ENCODE results near the gene SLC9A7. TPM values are rescaled to one million over a fixed set of nuclear protein-coding genes. Genes with fewer than 3 reads are reported as not detected.

The SLC9A7 gene
- total RNA-seq, 2 experiments from 2014 or later = 16.9 to 17.0 TPM

DNA sequence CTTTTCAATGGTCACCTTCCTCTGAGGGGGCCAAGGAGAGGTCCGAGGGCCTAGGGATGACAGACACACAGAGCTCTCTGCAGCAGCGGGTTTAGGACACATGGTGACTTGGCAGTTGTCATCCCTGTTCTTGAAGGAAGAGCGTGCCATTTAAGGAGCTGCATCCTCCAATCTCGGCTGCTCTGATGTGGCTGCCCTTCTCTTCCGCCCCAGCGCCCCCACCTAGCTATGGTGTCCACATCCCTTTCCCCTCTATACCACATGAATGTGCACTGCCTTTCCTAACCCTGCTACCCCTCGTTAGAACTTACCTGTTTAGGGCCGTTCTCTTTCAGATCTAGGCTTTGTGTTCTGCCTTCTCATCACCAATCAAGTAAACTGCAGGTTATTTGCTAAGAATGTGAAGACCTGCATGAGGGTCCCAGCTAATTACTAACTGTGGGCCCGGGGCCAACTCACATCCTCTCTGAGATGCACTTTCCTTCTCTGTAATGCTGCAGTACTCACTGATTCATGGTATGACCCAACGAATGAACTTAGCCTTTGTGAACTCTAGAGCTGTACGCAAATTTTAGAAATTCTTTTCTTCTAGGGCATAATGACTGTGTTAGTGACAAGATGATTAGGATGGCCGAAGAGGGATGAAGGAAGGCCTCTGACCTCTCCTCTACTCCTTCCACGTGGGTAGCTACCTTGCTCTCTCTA lies 147.1 kb downstream of the SLC9A7 start:
- peaks cover 32% of the 10 kb centered on the region for H3K4me1 Mint-ChIP-seq (ENCODE audit: low read depth)
- ATAC-seq (peak; percentile 78), DNase-seq (peak; percentile 43)
- CTCF ChIA-PET = no interaction called here
- POLR2A ChIA-PET = no interaction called here
- no peak overlapping the region for H3K27ac Mint-ChIP-seq
- H3K27me3 Mint-ChIP-seq = peaks cover 5% of the 10 kb centered on the region
- intact Hi-C loops (cut with micrococcal nuclease) = no loop called here
- peaks cover 11% of the 10 kb centered on the region for H3K36me3 Mint-ChIP-seq (ENCODE audit: low read depth)
- TF ChIP-seq, protein P1, sequence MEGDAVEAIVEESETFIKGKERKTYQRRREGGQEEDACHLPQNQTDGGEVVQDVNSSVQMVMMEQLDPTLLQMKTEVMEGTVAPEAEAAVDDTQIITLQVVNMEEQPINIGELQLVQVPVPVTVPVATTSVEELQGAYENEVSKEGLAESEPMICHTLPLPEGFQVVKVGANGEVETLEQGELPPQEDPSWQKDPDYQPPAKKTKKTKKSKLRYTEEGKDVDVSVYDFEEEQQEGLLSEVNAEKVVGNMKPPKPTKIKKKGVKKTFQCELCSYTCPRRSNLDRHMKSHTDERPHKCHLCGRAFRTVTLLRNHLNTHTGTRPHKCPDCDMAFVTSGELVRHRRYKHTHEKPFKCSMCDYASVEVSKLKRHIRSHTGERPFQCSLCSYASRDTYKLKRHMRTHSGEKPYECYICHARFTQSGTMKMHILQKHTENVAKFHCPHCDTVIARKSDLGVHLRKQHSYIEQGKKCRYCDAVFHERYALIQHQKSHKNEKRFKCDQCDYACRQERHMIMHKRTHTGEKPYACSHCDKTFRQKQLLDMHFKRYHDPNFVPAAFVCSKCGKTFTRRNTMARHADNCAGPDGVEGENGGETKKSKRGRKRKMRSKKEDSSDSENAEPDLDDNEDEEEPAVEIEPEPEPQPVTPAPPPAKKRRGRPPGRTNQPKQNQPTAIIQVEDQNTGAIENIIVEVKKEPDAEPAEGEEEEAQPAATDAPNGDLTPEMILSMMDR (IDR thresholded peaks at IDR 0.05) = no peak
- no peaks in the 10 kb centered on the region for H3K9me3 Mint-ChIP-seq
- no peak overlapping the region for H3K4me3 Mint-ChIP-seq

GRCh38 chrX:46610070-46610658 lies 148.8 kb downstream of the SLC9A7 start:
- Mint-ChIP-seq H3K4me3 (no peak overlapping the region), H3K9me3 (no peaks in the 10 kb centered on the region), H3K27me3 (peaks cover 3% of the 10 kb centered on the region), H3K36me3 (ENCODE audit: low read depth) (peaks cover 13% of the 10 kb centered on the region), H3K27ac (no peak overlapping the region), H3K4me1 (ENCODE audit: low read depth) (peaks cover 32% of the 10 kb centered on the region)
- POLR2A ChIA-PET = no interaction called here
- no peak for DNase-seq
- intact Hi-C loops (cut with micrococcal nuclease) = no loop called here
- CTCF ChIA-PET = no interaction called here
- TF ChIP-seq, protein P1 (IDR thresholded peaks at IDR 0.05) = no peak
- ATAC-seq = peak; percentile 36

DNA sequence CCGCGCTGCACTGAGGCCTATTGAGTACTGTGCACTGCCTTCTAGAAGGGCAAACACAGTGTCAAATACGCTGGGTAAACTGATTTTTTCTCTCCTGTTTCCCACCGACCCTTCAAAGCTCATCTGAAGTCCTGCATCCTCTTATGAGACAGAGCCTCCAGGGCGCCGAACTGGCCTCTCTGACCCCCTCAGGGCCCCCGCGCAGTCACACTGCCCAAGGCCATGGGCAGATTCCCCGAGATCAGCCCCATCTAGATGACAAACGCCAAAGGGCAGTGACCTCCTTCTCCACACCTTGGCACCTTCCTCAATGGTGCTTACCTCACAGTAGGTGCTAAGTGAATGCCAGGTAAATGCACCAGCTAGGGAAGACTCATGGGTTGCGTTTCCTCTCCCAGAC lies 151.0 kb downstream of the SLC9A7 start:
- DNase-seq = no peak
- peaks cover 3% of the 10 kb centered on the region for H3K27me3 Mint-ChIP-seq
- H3K36me3 Mint-ChIP-seq (ENCODE audit: low read depth) = peaks cover 12% of the 10 kb centered on the region
- intact Hi-C loops (cut with micrococcal nuclease) = no loop called here
- peaks cover 26% of the 10 kb centered on the region for H3K4me1 Mint-ChIP-seq (ENCODE audit: low read depth)
- TF ChIP-seq, protein P1 (IDR thresholded peaks at IDR 0.05) = no peak
- ChIA-PET CTCF (no interaction called here), POLR2A (no interaction called here)
- no peak for ATAC-seq
- H3K9me3 Mint-ChIP-seq = no peaks in the 10 kb centered on the region
- H3K27ac Mint-ChIP-seq = no peak overlapping the region
- H3K4me3 Mint-ChIP-seq = no peak overlapping the region

- intact Hi-C loops (cut with micrococcal nuclease) = no loop called here
- DNase-seq (no peak), ATAC-seq (no peak)
- TF ChIP-seq, protein P1 (IDR thresholded peaks at IDR 0.05) = no peak
- Mint-ChIP-seq H3K27ac (no peak overlapping the region), H3K4me1 (ENCODE audit: low read depth) (no peaks in the 10 kb centered on the region), H3K36me3 (ENCODE audit: low read depth) (peaks cover 21% of the 10 kb centered on the region), H3K4me3 (no peak overlapping the region), H3K27me3 (no peaks in the 10 kb centered on the region), H3K9me3 (no peaks in the 10 kb centered on the region)
- POLR2A ChIA-PET = no interaction called here
- CTCF ChIA-PET = interaction anchor here (0.6 kb wide), 1 partner anchor 8 kb away, joined by 3 read pairs; no protein-coding TSS in a partner anchor
Observed at GRCh38 chrX:46602468-46603102, 156.3 kb downstream of the SLC9A7 start.

DNA sequence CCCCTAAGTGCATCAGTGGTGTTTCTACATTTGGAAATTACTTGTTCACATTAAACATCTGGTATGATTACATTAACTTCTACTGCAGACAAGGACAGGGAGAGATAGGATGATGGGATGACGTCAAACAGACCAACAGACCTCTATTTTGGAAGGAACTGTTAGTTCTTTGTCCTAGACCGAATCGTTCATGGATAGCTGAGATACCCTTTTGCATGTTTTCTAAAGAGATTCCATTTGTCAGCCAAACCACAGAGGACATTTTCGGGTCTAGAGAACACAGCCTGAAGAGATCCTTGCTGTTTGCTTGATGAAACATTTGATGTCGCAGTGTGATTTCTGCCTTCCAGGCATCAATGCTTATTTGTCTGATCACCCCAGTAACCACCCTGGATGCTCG lies 157.6 kb downstream of the SLC9A7 start:
- ChIA-PET CTCF (no interaction called here), POLR2A (no interaction called here)
- H3K27me3 Mint-ChIP-seq = no peaks in the 10 kb centered on the region
- ATAC-seq (no peak), DNase-seq (no peak)
- peaks cover 12% of the 10 kb centered on the region for H3K36me3 Mint-ChIP-seq (ENCODE audit: low read depth)
- intact Hi-C loops (cut with micrococcal nuclease) = no loop called here
- no peaks in the 10 kb centered on the region for H3K4me1 Mint-ChIP-seq (ENCODE audit: low read depth)
- TF ChIP-seq, protein P1 (IDR thresholded peaks at IDR 0.05) = no peak
- no peaks in the 10 kb centered on the region for H3K9me3 Mint-ChIP-seq
- H3K4me3 Mint-ChIP-seq = no peak overlapping the region
- no peak overlapping the region for H3K27ac Mint-ChIP-seq

Measured in activated CD8-positive, alpha-beta T cell treated with anti-CD3 and anti-CD28 coated beads for 36 hours (primary cell).